Osteocyte (in vitro differentiated cells): Measurements from ENCODE around the gene TGOLN2. TPM values are rescaled to one million over a fixed set of nuclear protein-coding genes. Genes with fewer than 3 reads are reported as not detected.

Experiments
- DNase-seq: peaks from one replicate; pipeline ENCODE4 v3.0.0; 2021; ENCODE audit warnings: mixed read lengths; ENCODE audit not compliant: unreplicated experiment; ENCODE audit errors: extremely low spot score
- H3K27ac Mint-ChIP-seq: one replicate; pipeline ENCODE4 v1.8.0; 2021; ENCODE audit warnings: mild to moderate bottlenecking, mixed read lengths; ENCODE audit not compliant: unreplicated experiment
- H3K27me3 Mint-ChIP-seq: one replicate; pipeline ENCODE4 v1.8.0; 2021; ENCODE audit warnings: mixed read lengths; ENCODE audit not compliant: unreplicated experiment
- H3K36me3 Mint-ChIP-seq: one replicate; pipeline ENCODE4 v1.8.0; 2021; ENCODE audit warnings: mixed read lengths; ENCODE audit not compliant: unreplicated experiment
- H3K4me1 Mint-ChIP-seq: one replicate; pipeline ENCODE4 v1.8.0; 2021; ENCODE audit warnings: mixed read lengths; ENCODE audit not compliant: unreplicated experiment
- H3K4me3 Mint-ChIP-seq: one replicate; pipeline ENCODE4 v1.8.0; 2021; ENCODE audit warnings: mild to moderate bottlenecking, moderate library complexity, mixed read lengths; ENCODE audit not compliant: unreplicated experiment
- H3K9me3 Mint-ChIP-seq: one replicate; pipeline ENCODE4 v1.8.0; 2021; ENCODE audit warnings: mixed read lengths; ENCODE audit not compliant: unreplicated experiment
- total RNA-seq: library from RNA; stranded (reverse); gene quantifications from 2 replicates; pipeline ENCODE4 v1.2.1, GENCODE V29; 2021
- TF ChIP-seq, protein P1 (sequence below): fragments of 200-600 bp; sonication (generic); IDR thresholded peaks from 2 replicates; pipeline ENCODE4 v1.5.0; 2021; ENCODE audit warnings: antibody characterized with exemption, mild to moderate bottlenecking, moderate library complexity

Gene TGOLN2
- total RNA-seq, 1 donor from 2014 or later, result 91.2 TPM

DNA sequence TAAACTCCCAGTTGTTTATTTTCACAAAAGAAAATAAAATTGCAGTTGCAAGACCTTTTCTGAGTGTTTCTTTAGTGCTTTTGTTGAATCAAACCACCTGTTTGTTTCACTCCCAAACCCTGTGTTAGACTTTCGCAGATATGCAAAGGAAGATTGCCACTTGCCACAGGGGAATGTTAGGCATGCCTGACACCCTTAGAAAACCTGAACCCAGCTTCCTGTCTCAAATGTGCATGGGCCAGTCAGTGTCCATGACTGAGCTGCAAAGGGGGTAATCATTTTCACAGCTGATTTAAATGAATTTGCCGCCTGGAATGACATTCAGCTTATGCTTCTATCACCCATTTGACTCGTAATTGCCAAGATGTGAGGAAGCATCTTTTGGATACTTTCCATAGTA is 17.5 kb downstream of the TGOLN2 start:
- peaks cover 25% of the 10 kb centered on the region for H3K4me1 Mint-ChIP-seq
- no peak overlapping the region for H3K4me3 Mint-ChIP-seq
- no peak overlapping the region for H3K27ac Mint-ChIP-seq
- no peaks in the 10 kb centered on the region for H3K27me3 Mint-ChIP-seq
- no peaks in the 10 kb centered on the region for H3K9me3 Mint-ChIP-seq
- DNase-seq, result no peak
- peaks cover 24% of the 10 kb centered on the region for H3K36me3 Mint-ChIP-seq
- TF ChIP-seq, protein P1, sequence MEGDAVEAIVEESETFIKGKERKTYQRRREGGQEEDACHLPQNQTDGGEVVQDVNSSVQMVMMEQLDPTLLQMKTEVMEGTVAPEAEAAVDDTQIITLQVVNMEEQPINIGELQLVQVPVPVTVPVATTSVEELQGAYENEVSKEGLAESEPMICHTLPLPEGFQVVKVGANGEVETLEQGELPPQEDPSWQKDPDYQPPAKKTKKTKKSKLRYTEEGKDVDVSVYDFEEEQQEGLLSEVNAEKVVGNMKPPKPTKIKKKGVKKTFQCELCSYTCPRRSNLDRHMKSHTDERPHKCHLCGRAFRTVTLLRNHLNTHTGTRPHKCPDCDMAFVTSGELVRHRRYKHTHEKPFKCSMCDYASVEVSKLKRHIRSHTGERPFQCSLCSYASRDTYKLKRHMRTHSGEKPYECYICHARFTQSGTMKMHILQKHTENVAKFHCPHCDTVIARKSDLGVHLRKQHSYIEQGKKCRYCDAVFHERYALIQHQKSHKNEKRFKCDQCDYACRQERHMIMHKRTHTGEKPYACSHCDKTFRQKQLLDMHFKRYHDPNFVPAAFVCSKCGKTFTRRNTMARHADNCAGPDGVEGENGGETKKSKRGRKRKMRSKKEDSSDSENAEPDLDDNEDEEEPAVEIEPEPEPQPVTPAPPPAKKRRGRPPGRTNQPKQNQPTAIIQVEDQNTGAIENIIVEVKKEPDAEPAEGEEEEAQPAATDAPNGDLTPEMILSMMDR, result no peak

DNA sequence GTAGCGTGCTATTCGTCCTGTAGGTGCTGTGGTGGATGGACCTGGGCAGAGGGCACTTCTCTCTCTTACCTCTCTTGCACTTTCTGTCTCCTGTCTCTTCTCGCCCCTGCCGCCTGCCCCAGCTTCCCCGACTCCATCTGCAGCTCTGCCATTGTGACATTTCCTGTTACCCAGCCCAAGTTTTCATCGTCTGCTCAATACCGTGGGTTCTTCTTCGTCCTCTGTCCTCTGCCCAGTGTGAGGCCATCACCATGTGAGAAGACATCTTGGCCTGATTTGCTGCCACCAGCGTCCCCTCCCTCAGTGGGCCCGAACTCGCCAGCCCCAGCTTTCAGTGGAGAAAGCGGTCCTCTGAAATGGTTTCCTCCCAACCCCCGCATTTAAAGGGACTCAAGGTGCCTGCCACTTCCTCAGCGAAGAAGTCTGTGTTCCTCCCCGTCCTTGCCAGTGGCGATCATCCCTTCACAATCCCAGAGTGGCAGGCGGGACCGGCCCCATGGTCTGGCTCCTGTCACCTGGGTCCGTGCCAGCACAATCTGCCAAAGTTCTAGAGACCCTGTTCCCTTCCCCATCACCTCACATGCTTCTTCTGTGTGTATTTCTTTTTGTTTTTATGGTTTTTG is 18.0 kb downstream of the TGOLN2 start:
- Mint-ChIP-seq H3K36me3 (peaks cover 27% of the 10 kb centered on the region), H3K27me3 (no peaks in the 10 kb centered on the region), H3K4me1 (peaks cover 25% of the 10 kb centered on the region), H3K9me3 (no peaks in the 10 kb centered on the region), H3K4me3 (no peak overlapping the region), H3K27ac (peak overlapping the region; percentile 71)
- TF ChIP-seq, protein P1, result no peak
- DNase-seq, result no peak

DNA sequence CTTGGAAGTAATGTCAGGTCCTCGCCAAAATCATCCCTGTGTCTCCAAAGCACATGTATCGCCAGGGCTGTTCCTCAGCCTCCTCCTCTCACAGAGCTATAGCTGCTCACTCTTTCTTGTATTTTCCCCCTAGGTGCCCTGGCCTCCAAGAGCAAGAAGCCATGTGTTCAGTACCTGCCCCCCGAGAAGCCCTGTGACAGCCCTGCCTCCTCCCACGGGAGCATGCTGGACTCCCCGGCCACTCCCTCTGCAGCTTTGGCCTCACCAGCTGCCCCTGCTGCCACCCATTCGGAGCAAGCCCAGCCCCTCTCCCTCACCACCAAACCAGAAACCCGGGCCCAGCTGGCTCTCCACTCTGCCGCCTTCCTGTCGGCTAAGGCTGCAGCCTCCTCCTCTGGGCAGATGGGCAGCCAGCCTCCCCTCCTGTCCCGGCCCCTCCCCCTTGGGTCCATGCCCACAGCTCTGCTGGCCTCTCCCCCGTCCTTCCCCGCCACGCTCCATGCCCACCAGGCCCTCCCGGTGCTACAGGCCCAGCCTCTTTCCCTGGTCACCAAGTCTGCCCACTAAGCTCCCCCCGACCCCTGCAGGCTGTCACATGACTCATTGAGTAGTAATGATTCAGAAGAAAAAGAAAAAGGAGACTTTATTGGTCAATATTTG is 18.8 kb downstream of the TGOLN2 start:
- TF ChIP-seq, protein P1, result no peak
- no peaks in the 10 kb centered on the region for H3K27me3 Mint-ChIP-seq
- peak overlapping the region; percentile 71 for H3K27ac Mint-ChIP-seq
- H3K4me3 Mint-ChIP-seq, result no peak overlapping the region
- H3K4me1 Mint-ChIP-seq, result peaks cover 20% of the 10 kb centered on the region
- peaks cover 33% of the 10 kb centered on the region for H3K36me3 Mint-ChIP-seq
- H3K9me3 Mint-ChIP-seq, result no peaks in the 10 kb centered on the region
- no peak for DNase-seq

DNA sequence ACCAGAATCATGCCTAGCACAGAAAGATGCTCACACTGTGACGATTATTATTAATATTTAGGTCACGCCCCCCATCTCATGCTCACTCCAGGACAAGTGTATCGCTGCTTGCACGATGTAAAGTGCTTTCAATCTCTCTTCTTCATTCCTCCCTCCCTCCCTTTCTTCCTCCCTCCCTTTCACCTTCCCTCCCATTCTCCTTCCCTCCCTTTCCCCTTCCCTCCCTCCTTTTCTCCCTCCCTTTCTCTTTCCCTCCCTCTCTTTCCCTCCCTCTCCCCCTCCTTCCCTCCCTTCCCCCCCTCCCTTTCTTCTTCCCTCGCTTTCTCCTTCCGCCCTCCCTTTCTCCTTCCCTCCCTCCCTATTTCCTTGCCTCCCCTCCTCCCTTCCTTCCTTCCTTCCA is 19.6 kb downstream of the TGOLN2 start:
- Mint-ChIP-seq H3K4me1 (peaks cover 14% of the 10 kb centered on the region), H3K4me3 (no peak overlapping the region), H3K27ac (no peak overlapping the region), H3K27me3 (no peaks in the 10 kb centered on the region), H3K9me3 (no peaks in the 10 kb centered on the region), H3K36me3 (peaks cover 36% of the 10 kb centered on the region)
- no peak for DNase-seq
- TF ChIP-seq, protein P1, result no peak

DNA sequence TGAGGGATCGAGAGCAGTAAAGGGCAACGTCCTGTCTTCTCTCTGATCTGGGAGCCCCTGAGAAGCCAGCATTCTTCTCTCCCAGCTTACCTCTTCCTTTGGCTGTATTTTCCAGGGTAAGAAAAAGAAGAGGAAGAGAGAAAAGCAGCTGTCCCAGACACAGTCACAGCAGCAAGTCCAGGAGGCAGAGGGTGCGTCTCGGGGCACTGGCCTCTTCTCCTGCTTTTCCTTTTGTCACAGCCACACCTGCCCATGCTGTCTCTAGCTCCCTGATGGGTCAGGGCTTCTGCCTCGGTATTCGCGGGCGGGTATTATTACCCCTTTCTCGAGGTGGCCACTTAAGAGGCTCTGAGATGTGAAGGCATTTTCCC is 20.3 kb downstream of the TGOLN2 start:
- Mint-ChIP-seq H3K27ac (no peak overlapping the region), H3K9me3 (no peaks in the 10 kb centered on the region), H3K4me3 (no peak overlapping the region), H3K4me1 (peaks cover 14% of the 10 kb centered on the region), H3K36me3 (peaks cover 38% of the 10 kb centered on the region), H3K27me3 (no peaks in the 10 kb centered on the region)
- TF ChIP-seq, protein P1, result no peak
- no peak for DNase-seq
